Germinal center (tissue), 1 donor: ENCODE measurements around the gene SCTR.

Source experiments
- DNase-seq: peaks from one replicate; pipeline ENCODE4 v3.0.0; 2012; ENCODE audit warnings: mixed read lengths, low spot score

The SCTR gene

GRCh38 chr2:119429225-119429981 lies 94.9 kb downstream of the SCTR start:
- no peak for DNase-seq

- no peak for DNase-seq
These were observed 95.6 kb downstream of the SCTR start for GRCh38 chr2:119428488-119429224.

GRCh38 chr2:119427756-119428155 lies 96.5 kb downstream of the SCTR start:
- no peak for DNase-seq

- no peak for DNase-seq
These were observed 97.4 kb downstream of the SCTR start for GRCh38 chr2:119426801-119427395.

GRCh38 chr2:119426396-119426675 lies 97.9 kb downstream of the SCTR start:
- DNase-seq: no peak

GRCh38 chr2:119425620-119426395 lies 98.5 kb downstream of the SCTR start:
- DNase-seq: no peak

GRCh38 chr2:119425119-119425405 lies 99.2 kb downstream of the SCTR start:
- no peak for DNase-seq

- DNase-seq: no peak
These were observed 99.8 kb downstream of the SCTR start for GRCh38 chr2:119424284-119425118.

GRCh38 chr2:119423811-119424210 lies 100.5 kb downstream of the SCTR start:
- no peak for DNase-seq

GRCh38 chr2:119423108-119423444 lies 101.2 kb downstream of the SCTR start:
- no peak for DNase-seq

GRCh38 chr2:119422360-119423107 lies 101.7 kb downstream of the SCTR start:
- DNase-seq: no peak

GRCh38 chr2:119421741-119422140 lies 102.5 kb downstream of the SCTR start:
- no peak for DNase-seq

- DNase-seq: no peak
These were observed 103.0 kb downstream of the SCTR start for GRCh38 chr2:119421304-119421703.

- DNase-seq: no peak
These were observed 104.3 kb downstream of the SCTR start for GRCh38 chr2:119419803-119420508.

- no peak for DNase-seq
These were observed 105.2 kb downstream of the SCTR start for GRCh38 chr2:119419065-119419464.

- no peak for DNase-seq
These were observed 106.4 kb downstream of the SCTR start for GRCh38 chr2:119417908-119418307.

GRCh38 chr2:119416299-119416923 lies 107.9 kb downstream of the SCTR start:
- no peak for DNase-seq

- DNase-seq: no peak
These were observed 108.7 kb downstream of the SCTR start for GRCh38 chr2:119415630-119416029.

GRCh38 chr2:119414894-119415293 lies 109.4 kb downstream of the SCTR start:
- DNase-seq: no peak

- no peak for DNase-seq
These were observed 114.8 kb downstream of the SCTR start for GRCh38 chr2:119409506-119409905.
